ENCODE measurements around the gene COX20.

GRCh38 chr1:244820131-244820530 is 15.3 kb upstream of the COX20 start:
- TF ChIP-seq CTCF (IDR thresholded peaks at IDR 0.05; ENCODE audit: insufficient read depth, low read length, poor library complexity, severe bottlenecking): no peak
- TF ChIP-seq EZH2phosphoT487 (conservative IDR thresholded peaks at IDR 0.05; ENCODE audit: low read length): no peak

Data from SU-DHL-6 (cell line).